Measurements from ENCODE around the gene GOLGA6L1.
"Not testable (repeated sequence)": the region's sequence is repeated elsewhere in the genome, so short reads cannot be mapped to it uniquely, and the experiment has no call there.

The GOLGA6L1 gene

GRCh38 chr15:23136722-23137121, at the start of gene GOLGA6L1:
GOLGA6L1 (minus strand) TSS chr15:23136822; CDS start chr15:23136731, 91 bp downstream.
- DNase-seq (ENCODE audit: low spot score): not testable (repeated sequence)

GRCh38 chr15:23181201-23181600, 44.6 kb upstream of the GOLGA6L1 start:
- not testable (repeated sequence) for DNase-seq (ENCODE audit: low spot score)

GRCh38 chr15:23180547-23180927, 43.9 kb upstream of the GOLGA6L1 start:
- DNase-seq (ENCODE audit: low spot score): not testable (repeated sequence)

- not testable (repeated sequence) for DNase-seq (ENCODE audit: low spot score)
Observed at GRCh38 chr15:23179768-23180546, 43.3 kb upstream of the GOLGA6L1 start.

GRCh38 chr15:23176683-23177082, 40.1 kb upstream of the GOLGA6L1 start:
- DNase-seq (ENCODE audit: low spot score): not testable (repeated sequence)

- not testable (repeated sequence) for DNase-seq (ENCODE audit: low spot score)
Observed at GRCh38 chr15:23175606-23176005, 39.0 kb upstream of the GOLGA6L1 start.

GRCh38 chr15:23174609-23175140, 38.1 kb upstream of the GOLGA6L1 start:
- DNase-seq (ENCODE audit: low spot score): not testable (repeated sequence)

- DNase-seq (ENCODE audit: low spot score): not testable (repeated sequence)
Observed at GRCh38 chr15:23132787-23133186, 3.8 kb downstream of the GOLGA6L1 start.

- DNase-seq (ENCODE audit: low spot score): no peak
Observed at GRCh38 chr15:23118208-23118607, 18.4 kb downstream of the GOLGA6L1 start.

GRCh38 chr15:23095796-23096195, 40.8 kb downstream of the GOLGA6L1 start:
- no peak for DNase-seq (ENCODE audit: low spot score)

GRCh38 chr15:23083115-23083514, 53.5 kb downstream of the GOLGA6L1 start:
- no peak for DNase-seq (ENCODE audit: low spot score)

GRCh38 chr15:23081996-23082737, 54.5 kb downstream of the GOLGA6L1 start:
- not testable (repeated sequence) for DNase-seq (ENCODE audit: low spot score)

GRCh38 chr15:23081271-23081670, 55.4 kb downstream of the GOLGA6L1 start:
- DNase-seq (ENCODE audit: low spot score): no peak

- DNase-seq (ENCODE audit: low spot score): no peak
Observed at GRCh38 chr15:23079766-23080165, 56.9 kb downstream of the GOLGA6L1 start.

Data from kidney capillary endothelial cell (primary cell).